Gastrocnemius medialis (tissue), 4 donors: ENCODE measurements around the gene MLLT10.

ENCODE experiments used
- POLR2A ChIP-seq, 2 donors: fragments of 450-650 bp; IDR thresholded peaks; one replicate each; pipeline ENCODE4 v1.6.1; 2017; ENCODE audit warnings: antibody characterized with exemption in 2 of 2, mild to moderate bottlenecking in 2 of 2, moderate library complexity in 2 of 2
- TF ChIP-seq, protein P1 (sequence below), 5 experiments: fragments of 450-650 bp in 3 of 5; fragments of 200-600 bp in 2 of 5; sonication (generic) in 2 of 5; IDR thresholded peaks in 4 of 5; conservative IDR thresholded peaks in 1 of 5; 1 replicate in 4 of 5; 2 replicates in 1 of 5; pipeline ENCODE4 v1.5.1; 2016 to 2019; ENCODE audit warnings: antibody characterized with exemption in 5 of 5, mild to moderate bottlenecking in 3 of 5, moderate library complexity in 3 of 5

DNA sequence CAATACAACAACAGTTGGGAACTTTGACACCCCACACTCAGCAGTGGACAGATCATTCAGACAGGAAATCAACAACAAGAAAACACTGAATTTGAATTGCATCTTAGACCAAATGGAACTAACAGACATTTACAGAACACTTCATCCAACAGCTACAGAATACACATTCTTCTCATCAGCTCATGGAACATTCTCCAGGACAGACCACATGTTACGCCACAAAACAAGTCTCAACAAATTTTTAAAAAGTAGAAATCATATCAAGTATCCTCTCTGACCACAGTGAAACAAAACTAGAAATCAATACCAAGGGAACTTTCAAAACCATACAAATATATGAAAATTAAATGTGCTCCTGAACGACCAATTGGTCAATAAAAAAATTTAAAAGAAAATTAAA is 257.2 kb downstream of the MLLT10 start:
- TF ChIP-seq, protein P1, sequence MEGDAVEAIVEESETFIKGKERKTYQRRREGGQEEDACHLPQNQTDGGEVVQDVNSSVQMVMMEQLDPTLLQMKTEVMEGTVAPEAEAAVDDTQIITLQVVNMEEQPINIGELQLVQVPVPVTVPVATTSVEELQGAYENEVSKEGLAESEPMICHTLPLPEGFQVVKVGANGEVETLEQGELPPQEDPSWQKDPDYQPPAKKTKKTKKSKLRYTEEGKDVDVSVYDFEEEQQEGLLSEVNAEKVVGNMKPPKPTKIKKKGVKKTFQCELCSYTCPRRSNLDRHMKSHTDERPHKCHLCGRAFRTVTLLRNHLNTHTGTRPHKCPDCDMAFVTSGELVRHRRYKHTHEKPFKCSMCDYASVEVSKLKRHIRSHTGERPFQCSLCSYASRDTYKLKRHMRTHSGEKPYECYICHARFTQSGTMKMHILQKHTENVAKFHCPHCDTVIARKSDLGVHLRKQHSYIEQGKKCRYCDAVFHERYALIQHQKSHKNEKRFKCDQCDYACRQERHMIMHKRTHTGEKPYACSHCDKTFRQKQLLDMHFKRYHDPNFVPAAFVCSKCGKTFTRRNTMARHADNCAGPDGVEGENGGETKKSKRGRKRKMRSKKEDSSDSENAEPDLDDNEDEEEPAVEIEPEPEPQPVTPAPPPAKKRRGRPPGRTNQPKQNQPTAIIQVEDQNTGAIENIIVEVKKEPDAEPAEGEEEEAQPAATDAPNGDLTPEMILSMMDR (IDR thresholded peaks at IDR 0.05 in 4 of 5, conservative IDR thresholded peaks at IDR 0.05 in 1 of 5), result no peak
- TF ChIP-seq POLR2A (IDR thresholded peaks at IDR 0.05), result no peak
